Left renal pelvis (tissue), 4 donors: Measurements from ENCODE around the gene AK5. TPM values are rescaled to one million over a fixed set of nuclear protein-coding genes. Genes with fewer than 3 reads are reported as not detected.
"Not testable (repeated sequence)": the region's sequence is repeated elsewhere in the genome, so short reads cannot be mapped to it uniquely, and the experiment has no call there.

Experiments
- DNase-seq, 4 donors: peaks; one replicate each; pipeline ENCODE4 v3.0.0-alpha.2; 2013; ENCODE audit warnings: low read depth in 4 of 4, low spot score in 3 of 4
- polyA plus RNA-seq, 4 donors: library from polyadenylated mRNA; unstranded; fragments of 120-200 nt; gene quantifications; one replicate each; pipeline ENCODE4 v1.2.1, GENCODE V29; 2013; ENCODE audit not compliant: insufficient read length in 4 of 4

The AK5 gene
- polyA plus RNA-seq, 4 donors = 3.5 to 5.3 (median 4.9) TPM

- no peak for DNase-seq
These were observed 110.7 kb downstream of the AK5 start for GRCh38 chr1:77392486-77392885.

GRCh38 chr1:77394166-77394565 lies 112.3 kb downstream of the AK5 start:
- DNase-seq = no peak

GRCh38 chr1:77395051-77395450 lies 113.2 kb downstream of the AK5 start:
- DNase-seq = no peak

- no peak for DNase-seq
These were observed 116.3 kb downstream of the AK5 start for GRCh38 chr1:77398152-77398551.

GRCh38 chr1:77399250-77400086 lies 117.6 kb downstream of the AK5 start:
- no peak for DNase-seq

GRCh38 chr1:77400781-77401180 lies 119.0 kb downstream of the AK5 start:
- DNase-seq = no peak

- DNase-seq = no peak
These were observed 119.6 kb downstream of the AK5 start for GRCh38 chr1:77401384-77401783.

GRCh38 chr1:77405186-77405585 lies 123.4 kb downstream of the AK5 start:
- no peak for DNase-seq

GRCh38 chr1:77406661-77407060 lies 124.8 kb downstream of the AK5 start:
- no peak for DNase-seq

GRCh38 chr1:77407738-77408375 lies 126.0 kb downstream of the AK5 start:
- no peak for DNase-seq

GRCh38 chr1:77408933-77409332 lies 127.1 kb downstream of the AK5 start:
- DNase-seq = not testable (repeated sequence)

- DNase-seq = no peak
These were observed 130.4 kb downstream of the AK5 start for GRCh38 chr1:77412069-77412819.

- DNase-seq = no peak
These were observed 131.2 kb downstream of the AK5 start for GRCh38 chr1:77412820-77413530.

- DNase-seq = no peak
These were observed 131.9 kb downstream of the AK5 start for GRCh38 chr1:77413541-77414335.

- no peak for DNase-seq
These were observed 133.8 kb downstream of the AK5 start for GRCh38 chr1:77415579-77415978.

- no peak for DNase-seq
These were observed 135.1 kb downstream of the AK5 start for GRCh38 chr1:77416692-77417450.

GRCh38 chr1:77418055-77418454 lies 136.2 kb downstream of the AK5 start:
- not testable (repeated sequence) for DNase-seq

GRCh38 chr1:77421504-77422233 lies 139.8 kb downstream of the AK5 start:
- no peak for DNase-seq

- DNase-seq = no peak
These were observed 142.4 kb downstream of the AK5 start for GRCh38 chr1:77424236-77424635.
